ENCODE data around the gene CFAP210. TPM values are rescaled to one million over a fixed set of nuclear protein-coding genes. Genes with fewer than 3 reads are reported as not detected.

Gene CFAP210
- total RNA-seq, 2 experiments from 2014 or later: 2.2 to 3.1 TPM

GRCh38 chr2:169729274-169729605, 35.0 kb upstream of the CFAP210 start:
- intact Hi-C loops (cut with DNase I, micrococcal nuclease): no loop called here
- peaks cover 11% of the 10 kb centered on the region for H3K4me1 ChIP-seq (ENCODE audit: insufficient read depth, low read length)
- peaks cover 4 to 9% of the 10 kb centered on the region in 2 experiments for H3K27me3 ChIP-seq (ENCODE audit: control insufficient read depth in 1 of 2, insufficient read depth in 2 of 2, low read length in 2 of 2)
- no peaks in the 10 kb centered on the region for H3K36me3 ChIP-seq (ENCODE audit: insufficient read depth, low read length)
- no peak overlapping the region for H3K4me3 ChIP-seq (ENCODE audit: low read length)
- Mint-ChIP-seq H3K4me1 (ENCODE audit: low read depth) (peaks cover 10% of the 10 kb centered on the region), H3K27me3 (peaks cover 21% of the 10 kb centered on the region), H3K9me3 (no peaks in the 10 kb centered on the region), H3K27ac (no peak overlapping the region), H3K36me3 (ENCODE audit: low read depth) (no peaks in the 10 kb centered on the region), H3K4me3 (no peak overlapping the region)
- no peak overlapping the region for H3K27ac ChIP-seq (ENCODE audit: low read depth in 1 of 2, low read length in 2 of 2)
- no peaks in the 10 kb centered on the region for H3K9me3 ChIP-seq (ENCODE audit: control insufficient read depth in 1 of 2, insufficient read depth in 1 of 2, low read length in 2 of 2)
- TF ChIP-seq, protein P1, sequence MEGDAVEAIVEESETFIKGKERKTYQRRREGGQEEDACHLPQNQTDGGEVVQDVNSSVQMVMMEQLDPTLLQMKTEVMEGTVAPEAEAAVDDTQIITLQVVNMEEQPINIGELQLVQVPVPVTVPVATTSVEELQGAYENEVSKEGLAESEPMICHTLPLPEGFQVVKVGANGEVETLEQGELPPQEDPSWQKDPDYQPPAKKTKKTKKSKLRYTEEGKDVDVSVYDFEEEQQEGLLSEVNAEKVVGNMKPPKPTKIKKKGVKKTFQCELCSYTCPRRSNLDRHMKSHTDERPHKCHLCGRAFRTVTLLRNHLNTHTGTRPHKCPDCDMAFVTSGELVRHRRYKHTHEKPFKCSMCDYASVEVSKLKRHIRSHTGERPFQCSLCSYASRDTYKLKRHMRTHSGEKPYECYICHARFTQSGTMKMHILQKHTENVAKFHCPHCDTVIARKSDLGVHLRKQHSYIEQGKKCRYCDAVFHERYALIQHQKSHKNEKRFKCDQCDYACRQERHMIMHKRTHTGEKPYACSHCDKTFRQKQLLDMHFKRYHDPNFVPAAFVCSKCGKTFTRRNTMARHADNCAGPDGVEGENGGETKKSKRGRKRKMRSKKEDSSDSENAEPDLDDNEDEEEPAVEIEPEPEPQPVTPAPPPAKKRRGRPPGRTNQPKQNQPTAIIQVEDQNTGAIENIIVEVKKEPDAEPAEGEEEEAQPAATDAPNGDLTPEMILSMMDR (IDR thresholded peaks at IDR 0.05): no peak
- POLR2A ChIA-PET: no interaction called here
- DNase-seq (no peak), ATAC-seq (ENCODE audit: poor library complexity) (no peak)
- CTCF ChIA-PET: no interaction called here

DNA sequence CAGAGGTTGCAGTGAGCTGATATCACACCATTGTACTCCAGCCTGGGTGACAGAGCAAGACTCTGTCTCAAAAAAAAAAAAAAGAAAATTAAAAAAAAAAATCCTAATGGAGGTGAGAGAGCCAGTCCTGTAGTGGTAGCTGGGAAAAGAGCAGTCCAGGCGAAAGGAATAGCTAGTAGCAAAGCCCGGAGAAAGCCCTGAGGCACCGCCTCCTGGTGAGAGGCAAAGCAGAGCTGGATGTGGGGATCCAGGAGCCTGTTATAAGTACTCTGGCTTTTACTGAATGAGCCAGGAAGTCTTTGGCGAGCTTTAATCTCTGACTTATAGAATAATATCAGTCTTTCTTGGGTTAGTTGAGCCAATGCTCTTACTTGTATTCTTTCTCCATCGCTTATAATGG, 32.9 kb upstream of the CFAP210 start:
- Mint-ChIP-seq H3K9me3 (no peaks in the 10 kb centered on the region), H3K27me3 (peaks cover 5% of the 10 kb centered on the region), H3K27ac (no peak overlapping the region), H3K4me1 (ENCODE audit: low read depth) (no peaks in the 10 kb centered on the region), H3K36me3 (ENCODE audit: low read depth) (no peaks in the 10 kb centered on the region), H3K4me3 (no peak overlapping the region)
- DNase-seq (no peak), ATAC-seq (ENCODE audit: poor library complexity) (no peak)
- TF ChIP-seq, protein P1 (IDR thresholded peaks at IDR 0.05): no peak
- Histone ChIP-seq H3K4me1 (ENCODE audit: insufficient read depth, low read length) (no peaks in the 10 kb centered on the region), H3K4me3 (ENCODE audit: low read length) (no peak overlapping the region), H3K27ac (ENCODE audit: low read depth in 1 of 2, low read length in 2 of 2) (no peak overlapping the region), H3K9me3 (ENCODE audit: control insufficient read depth in 1 of 2, insufficient read depth in 1 of 2, low read length in 2 of 2) (no peaks in the 10 kb centered on the region), H3K27me3 (ENCODE audit: control insufficient read depth in 1 of 2, insufficient read depth in 2 of 2, low read length in 2 of 2) (peaks cover 0 to under 1% of the 10 kb centered on the region in 2 experiments), H3K36me3 (ENCODE audit: insufficient read depth, low read length) (no peaks in the 10 kb centered on the region)
- ChIA-PET CTCF (no interaction called here), POLR2A (no interaction called here)
- intact Hi-C loops (cut with DNase I, micrococcal nuclease): no loop called here

GRCh38 chr2:169721016-169721415, 26.8 kb upstream of the CFAP210 start:
- Mint-ChIP-seq H3K4me3 (no peak overlapping the region), H3K4me1 (ENCODE audit: low read depth) (no peaks in the 10 kb centered on the region), H3K9me3 (no peaks in the 10 kb centered on the region), H3K27ac (no peak overlapping the region), H3K27me3 (no peaks in the 10 kb centered on the region), H3K36me3 (ENCODE audit: low read depth) (no peaks in the 10 kb centered on the region)
- no peaks in the 10 kb centered on the region for H3K4me1 ChIP-seq (ENCODE audit: insufficient read depth, low read length)
- CTCF ChIA-PET: no interaction called here
- no peak overlapping the region for H3K4me3 ChIP-seq (ENCODE audit: low read length)
- H3K36me3 ChIP-seq (ENCODE audit: insufficient read depth, low read length): no peaks in the 10 kb centered on the region
- TF ChIP-seq, protein P1 (IDR thresholded peaks at IDR 0.05): no peak
- DNase-seq (no peak), ATAC-seq (ENCODE audit: poor library complexity) (no peak)
- intact Hi-C loops (cut with DNase I, micrococcal nuclease): no loop called here
- H3K27me3 ChIP-seq (ENCODE audit: control insufficient read depth in 1 of 2, insufficient read depth in 2 of 2, low read length in 2 of 2): no peaks in the 10 kb centered on the region
- H3K27ac ChIP-seq (ENCODE audit: low read depth in 1 of 2, low read length in 2 of 2): no peak overlapping the region
- H3K9me3 ChIP-seq (ENCODE audit: control insufficient read depth in 1 of 2, insufficient read depth in 1 of 2, low read length in 2 of 2): no peaks in the 10 kb centered on the region
- POLR2A ChIA-PET: no interaction called here

Measured in CD4-positive, alpha-beta T cell (primary cell).